HL-60 (cell line): ENCODE data around the gene HIPK2.

Experiments used
- GABPA ChIP-seq: IDR thresholded peaks from 2 replicates; pipeline ENCODE4 v1.6.1; 2012; ENCODE audit warnings: low read depth
- POLR2AphosphoS5 ChIP-seq: IDR thresholded peaks from 2 replicates; pipeline ENCODE4 v1.6.1; 2012; ENCODE audit warnings: low read depth
- SPI1 ChIP-seq: IDR thresholded peaks from 2 replicates; pipeline ENCODE4 v1.6.1; 2012; ENCODE audit warnings: low read depth, mild to moderate bottlenecking, borderline replicate concordance
- TF ChIP-seq, protein P1 (sequence below): IDR thresholded peaks from one replicate; pipeline ENCODE4 v1.5.1; 2011; ENCODE audit warnings: low read length, control low read depth, inconsistent platforms; ENCODE audit not compliant: insufficient read depth
- TF ChIP-seq, protein P2 (sequence below): IDR thresholded peaks from 2 replicates; pipeline ENCODE4 v1.6.1; 2012; ENCODE audit warnings: low read depth; ENCODE audit not compliant: insufficient replicate concordance

DNA sequence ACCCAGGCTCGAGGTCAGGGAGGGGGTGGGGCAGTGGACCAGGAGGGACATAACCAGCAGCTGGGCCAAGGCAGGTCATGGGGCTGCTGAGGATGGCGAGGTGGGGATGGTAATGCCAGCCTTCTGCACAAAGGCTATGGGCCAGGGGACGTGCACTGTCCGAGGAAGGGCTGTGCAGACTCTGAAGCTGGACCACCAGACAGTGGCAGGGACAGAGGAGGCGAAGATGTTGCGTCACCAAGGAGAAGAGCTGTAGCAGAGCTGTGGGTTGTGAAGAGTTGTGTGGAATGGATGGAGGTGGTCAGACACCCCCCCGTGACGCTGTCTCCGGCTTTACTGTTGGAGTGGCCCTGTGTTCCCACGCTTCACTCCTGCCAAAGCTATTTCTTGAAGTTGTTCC lies 252.6 kb downstream of the HIPK2 start:
- no peak for TF ChIP-seq POLR2AphosphoS5
- TF ChIP-seq, protein P1, sequence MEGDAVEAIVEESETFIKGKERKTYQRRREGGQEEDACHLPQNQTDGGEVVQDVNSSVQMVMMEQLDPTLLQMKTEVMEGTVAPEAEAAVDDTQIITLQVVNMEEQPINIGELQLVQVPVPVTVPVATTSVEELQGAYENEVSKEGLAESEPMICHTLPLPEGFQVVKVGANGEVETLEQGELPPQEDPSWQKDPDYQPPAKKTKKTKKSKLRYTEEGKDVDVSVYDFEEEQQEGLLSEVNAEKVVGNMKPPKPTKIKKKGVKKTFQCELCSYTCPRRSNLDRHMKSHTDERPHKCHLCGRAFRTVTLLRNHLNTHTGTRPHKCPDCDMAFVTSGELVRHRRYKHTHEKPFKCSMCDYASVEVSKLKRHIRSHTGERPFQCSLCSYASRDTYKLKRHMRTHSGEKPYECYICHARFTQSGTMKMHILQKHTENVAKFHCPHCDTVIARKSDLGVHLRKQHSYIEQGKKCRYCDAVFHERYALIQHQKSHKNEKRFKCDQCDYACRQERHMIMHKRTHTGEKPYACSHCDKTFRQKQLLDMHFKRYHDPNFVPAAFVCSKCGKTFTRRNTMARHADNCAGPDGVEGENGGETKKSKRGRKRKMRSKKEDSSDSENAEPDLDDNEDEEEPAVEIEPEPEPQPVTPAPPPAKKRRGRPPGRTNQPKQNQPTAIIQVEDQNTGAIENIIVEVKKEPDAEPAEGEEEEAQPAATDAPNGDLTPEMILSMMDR = no peak
- TF ChIP-seq SPI1 = no peak
- TF ChIP-seq, protein P2, sequence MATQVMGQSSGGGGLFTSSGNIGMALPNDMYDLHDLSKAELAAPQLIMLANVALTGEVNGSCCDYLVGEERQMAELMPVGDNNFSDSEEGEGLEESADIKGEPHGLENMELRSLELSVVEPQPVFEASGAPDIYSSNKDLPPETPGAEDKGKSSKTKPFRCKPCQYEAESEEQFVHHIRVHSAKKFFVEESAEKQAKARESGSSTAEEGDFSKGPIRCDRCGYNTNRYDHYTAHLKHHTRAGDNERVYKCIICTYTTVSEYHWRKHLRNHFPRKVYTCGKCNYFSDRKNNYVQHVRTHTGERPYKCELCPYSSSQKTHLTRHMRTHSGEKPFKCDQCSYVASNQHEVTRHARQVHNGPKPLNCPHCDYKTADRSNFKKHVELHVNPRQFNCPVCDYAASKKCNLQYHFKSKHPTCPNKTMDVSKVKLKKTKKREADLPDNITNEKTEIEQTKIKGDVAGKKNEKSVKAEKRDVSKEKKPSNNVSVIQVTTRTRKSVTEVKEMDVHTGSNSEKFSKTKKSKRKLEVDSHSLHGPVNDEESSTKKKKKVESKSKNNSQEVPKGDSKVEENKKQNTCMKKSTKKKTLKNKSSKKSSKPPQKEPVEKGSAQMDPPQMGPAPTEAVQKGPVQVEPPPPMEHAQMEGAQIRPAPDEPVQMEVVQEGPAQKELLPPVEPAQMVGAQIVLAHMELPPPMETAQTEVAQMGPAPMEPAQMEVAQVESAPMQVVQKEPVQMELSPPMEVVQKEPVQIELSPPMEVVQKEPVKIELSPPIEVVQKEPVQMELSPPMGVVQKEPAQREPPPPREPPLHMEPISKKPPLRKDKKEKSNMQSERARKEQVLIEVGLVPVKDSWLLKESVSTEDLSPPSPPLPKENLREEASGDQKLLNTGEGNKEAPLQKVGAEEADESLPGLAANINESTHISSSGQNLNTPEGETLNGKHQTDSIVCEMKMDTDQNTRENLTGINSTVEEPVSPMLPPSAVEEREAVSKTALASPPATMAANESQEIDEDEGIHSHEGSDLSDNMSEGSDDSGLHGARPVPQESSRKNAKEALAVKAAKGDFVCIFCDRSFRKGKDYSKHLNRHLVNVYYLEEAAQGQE = no peak
- no peak for TF ChIP-seq GABPA
